Lower leg skin (tissue), 4 donors: ENCODE results near the gene YY1. TPM values are rescaled to one million over a fixed set of nuclear protein-coding genes. Genes with fewer than 3 reads are reported as not detected.

Source experiments
- DNase-seq, 2 donors: peaks; one replicate each; pipeline ENCODE4 v3.0.0-alpha.2; 2019; ENCODE audit warnings: low spot score in 2 of 2
- H3K4me3 ChIP-seq: fragments of 200-600 bp; sonication (generic); 2 replicates; pipeline ENCODE4 v1.5.1; 2017; ENCODE audit warnings: mild to moderate bottlenecking, low read depth; ENCODE audit not compliant: poor library complexity, severe bottlenecking
- POLR2A ChIP-seq, 2 donors: fragments of 450-650 bp; IDR thresholded peaks; one replicate each; pipeline ENCODE4 v1.6.1; 2016 to 2017; ENCODE audit warnings: antibody characterized with exemption in 2 of 2, mild to moderate bottlenecking in 1 of 2, moderate library complexity in 1 of 2
- WGBS, 2 donors: methylation state at CpG; one replicate each; pipeline ENCODE4 v1.1.5; 2018; 5-methylcytosine and 5-hydroxymethylcytosine counted together
- intact Hi-C: fragments of 100-400 bp; cut with DNase I; formaldehyde crosslinking; loops from one replicate; pipeline ENCODE4 v1.15.0; 2023; ENCODE audit warnings: low total_unique reads
- total RNA-seq, 4 donors: library from RNA; depleted of rRNA; stranded (reverse); fragments of >200 nt; gene quantifications; one replicate each; pipeline ENCODE4 v1.1.0, GENCODE V29; 2016
- TF ChIP-seq, protein P1 (sequence below), 3 donors: fragments of 450-650 bp; IDR thresholded peaks; one replicate each; pipeline ENCODE4 v1.5.1; 2016; ENCODE audit warnings: antibody characterized with exemption in 3 of 3, mild to moderate bottlenecking in 3 of 3, moderate library complexity in 2 of 3

Gene YY1
- total RNA-seq, 4 donors from 2014 or later, result 46.7 to 61.5 (median 52.4) TPM

- H3K4me3 ChIP-seq, result no peak overlapping the region
- DNase-seq, result no peak
- TF ChIP-seq, protein P1, sequence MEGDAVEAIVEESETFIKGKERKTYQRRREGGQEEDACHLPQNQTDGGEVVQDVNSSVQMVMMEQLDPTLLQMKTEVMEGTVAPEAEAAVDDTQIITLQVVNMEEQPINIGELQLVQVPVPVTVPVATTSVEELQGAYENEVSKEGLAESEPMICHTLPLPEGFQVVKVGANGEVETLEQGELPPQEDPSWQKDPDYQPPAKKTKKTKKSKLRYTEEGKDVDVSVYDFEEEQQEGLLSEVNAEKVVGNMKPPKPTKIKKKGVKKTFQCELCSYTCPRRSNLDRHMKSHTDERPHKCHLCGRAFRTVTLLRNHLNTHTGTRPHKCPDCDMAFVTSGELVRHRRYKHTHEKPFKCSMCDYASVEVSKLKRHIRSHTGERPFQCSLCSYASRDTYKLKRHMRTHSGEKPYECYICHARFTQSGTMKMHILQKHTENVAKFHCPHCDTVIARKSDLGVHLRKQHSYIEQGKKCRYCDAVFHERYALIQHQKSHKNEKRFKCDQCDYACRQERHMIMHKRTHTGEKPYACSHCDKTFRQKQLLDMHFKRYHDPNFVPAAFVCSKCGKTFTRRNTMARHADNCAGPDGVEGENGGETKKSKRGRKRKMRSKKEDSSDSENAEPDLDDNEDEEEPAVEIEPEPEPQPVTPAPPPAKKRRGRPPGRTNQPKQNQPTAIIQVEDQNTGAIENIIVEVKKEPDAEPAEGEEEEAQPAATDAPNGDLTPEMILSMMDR (IDR thresholded peaks at IDR 0.05), result no peak
- TF ChIP-seq POLR2A (IDR thresholded peaks at IDR 0.05), result no peak
- 25 to 31% methylated on average over 3 of the region's 3 CpGs for WGBS, 2 donors
- intact Hi-C loops, result no loop called here
Measured at GRCh38 chr14:100246809-100247428, 8.0 kb downstream of the YY1 start.

DNA sequence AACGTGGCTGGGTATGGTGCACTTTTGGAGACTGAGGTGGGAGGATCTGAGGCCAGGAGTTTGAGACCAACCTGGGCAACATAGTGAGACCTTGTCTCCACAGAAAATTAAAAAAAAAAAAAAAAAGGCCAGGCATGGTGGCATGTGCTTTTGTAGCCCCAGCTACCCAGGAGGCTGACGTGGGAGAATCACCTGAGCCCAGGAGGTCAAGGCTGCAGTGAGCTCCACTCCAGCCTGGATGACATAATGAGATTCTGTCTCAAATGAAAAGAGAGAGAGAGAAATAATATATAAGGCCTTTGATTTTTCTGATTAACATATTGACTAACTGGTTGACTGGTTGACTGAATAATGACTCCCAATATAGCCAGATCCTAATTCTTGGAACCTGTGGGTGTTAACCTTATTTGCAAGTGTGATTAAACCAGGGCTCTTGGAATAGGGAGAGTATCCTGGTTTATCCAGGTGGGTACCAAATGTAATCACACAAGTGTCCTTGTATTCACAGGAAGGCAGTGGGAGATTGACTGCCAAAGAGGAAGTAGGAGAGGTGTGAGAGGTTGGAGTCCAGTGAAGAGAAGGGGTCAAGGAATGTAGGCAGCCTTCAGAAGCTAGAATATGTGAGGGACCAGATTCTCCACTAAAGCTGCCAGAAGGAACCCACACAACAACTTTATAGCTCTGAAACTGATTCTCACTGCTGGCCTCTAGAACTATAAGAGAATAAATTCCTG, 12.0 kb downstream of the YY1 start:
- intact Hi-C loops, result no loop called here
- TF ChIP-seq, protein P1 (IDR thresholded peaks at IDR 0.05), result no peak
- no peak for TF ChIP-seq POLR2A (IDR thresholded peaks at IDR 0.05)
- no peak for DNase-seq
- WGBS, 2 donors, result 92 to 96% methylated on average over 2 of the region's 2 CpGs
- no peak overlapping the region for H3K4me3 ChIP-seq

DNA sequence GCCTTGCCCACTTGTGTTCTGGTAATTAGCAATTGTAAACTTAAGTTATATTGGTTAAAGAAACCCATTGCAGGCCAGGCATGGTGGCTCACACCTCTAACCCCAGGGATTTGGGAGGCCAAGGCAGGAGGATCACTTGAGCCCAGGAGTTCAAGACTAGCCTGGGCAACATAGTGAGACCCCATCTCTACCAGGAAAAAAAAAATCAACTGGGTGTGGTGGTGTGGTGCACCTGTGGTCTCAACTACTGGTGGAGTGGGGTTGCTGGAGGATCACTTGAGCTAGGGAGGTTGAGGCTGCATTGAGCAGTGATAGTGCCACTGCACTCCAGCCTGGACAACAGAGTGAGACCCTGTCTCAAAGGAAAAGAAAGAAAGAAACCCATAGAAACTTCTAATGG, 13.7 kb downstream of the YY1 start:
- intact Hi-C loops, result no loop called here
- DNase-seq, result no peak

GRCh38 chr14:100256339-100256895, 17.5 kb downstream of the YY1 start:
- WGBS, 2 donors, result 87 to 93% methylated on average over 3 of the region's 3 CpGs
- H3K4me3 ChIP-seq, result no peak overlapping the region
- intact Hi-C loops, result no loop called here
- TF ChIP-seq, protein P1 (IDR thresholded peaks at IDR 0.05), result no peak
- no peak for TF ChIP-seq POLR2A (IDR thresholded peaks at IDR 0.05)
- no peak for DNase-seq

More for the DNA sequence above, 13.7 kb downstream of the YY1 start:
- no peak overlapping the region for H3K4me3 ChIP-seq
- no peak for TF ChIP-seq POLR2A (IDR thresholded peaks at IDR 0.05)
- TF ChIP-seq, protein P1 (IDR thresholded peaks at IDR 0.05), result no peak

DNA sequence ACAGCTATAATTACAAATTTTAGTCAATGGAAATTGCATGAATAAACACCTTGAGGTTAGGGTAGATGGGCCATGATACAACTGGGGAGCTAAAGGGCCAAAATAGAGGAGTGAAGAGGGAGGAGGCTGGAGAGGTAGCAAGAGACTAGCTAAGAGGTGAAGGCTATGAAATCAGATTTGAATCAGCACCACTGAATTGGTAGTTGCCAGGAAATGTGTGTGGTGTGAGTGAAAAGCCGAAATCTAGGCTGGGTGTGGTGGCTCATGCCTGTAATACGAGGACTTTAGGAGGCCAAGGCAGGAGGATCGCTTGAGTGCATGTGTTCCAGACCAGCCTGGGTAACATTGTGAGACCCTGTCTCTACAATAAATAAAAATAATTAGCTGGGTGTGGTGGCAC, 22.7 kb downstream of the YY1 start:
- intact Hi-C loops, result no loop called here
- H3K4me3 ChIP-seq, result no peak overlapping the region
- WGBS, 2 donors, result 76 to 78% methylated on average over 3 of the region's 3 CpGs
- no peak for DNase-seq
- TF ChIP-seq, protein P1 (IDR thresholded peaks at IDR 0.05), result no peak
- TF ChIP-seq POLR2A (IDR thresholded peaks at IDR 0.05), result no peak
